ENCODE measurements around the gene KIF11. TPM values are rescaled to one million over a fixed set of nuclear protein-coding genes. Genes with fewer than 3 reads are reported as not detected.

KIF11 gene
- total RNA-seq, 1 donor from 2014 or later, result 19.4 TPM

DNA sequence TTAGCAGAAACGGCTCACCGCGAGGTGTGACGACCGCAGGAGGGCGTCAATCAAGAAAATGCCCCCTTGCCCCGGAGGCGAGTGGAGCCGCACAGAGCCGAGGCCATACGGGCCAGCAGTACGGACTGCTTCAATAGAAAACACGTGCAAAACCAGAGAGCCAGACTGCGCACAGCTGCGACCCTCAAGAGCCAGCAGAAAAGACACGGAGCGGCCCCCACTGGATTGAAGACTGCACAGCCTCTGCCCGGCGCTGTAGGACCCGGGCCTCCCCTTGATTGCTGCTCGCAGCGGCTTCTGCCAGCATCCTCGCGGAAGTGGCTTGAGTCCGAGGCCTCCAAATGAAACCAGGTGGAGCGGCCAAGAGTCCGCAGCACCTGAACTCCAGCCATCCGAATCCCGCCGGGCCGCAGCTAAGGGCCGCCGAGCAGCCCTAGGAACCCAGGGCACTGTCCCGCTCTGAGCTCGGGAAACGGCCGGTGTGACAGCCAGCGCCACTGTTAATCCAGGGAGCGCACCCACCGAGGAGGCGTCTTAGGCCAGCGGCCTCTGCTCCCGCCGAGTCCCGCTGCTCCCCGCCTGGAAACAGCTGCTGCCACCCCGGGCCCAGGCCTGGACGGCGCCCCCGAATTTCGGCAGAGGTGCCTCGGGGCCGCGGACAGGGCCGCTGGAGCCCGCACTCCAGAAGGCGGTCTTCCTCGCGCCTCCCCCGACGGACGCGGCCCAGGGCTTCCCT lies 96.2 kb downstream of the KIF11 start:
- peaks cover 3% of the 10 kb centered on the region for H3K36me3 Mint-ChIP-seq
- peaks cover 17% of the 10 kb centered on the region for H3K4me1 Mint-ChIP-seq
- peaks cover 91% of the 10 kb centered on the region for H3K27me3 Mint-ChIP-seq (ENCODE audit: low read depth)
- no peak overlapping the region for H3K27ac Mint-ChIP-seq
- DNase-seq (ENCODE audit: low spot score in 2 of 2, unreplicated experiment in 2 of 2), result peak in 1 of 2 experiments; percentile 45
- peak overlapping the region; percentile 58 for H3K4me3 Mint-ChIP-seq
- TF ChIP-seq, protein P1, sequence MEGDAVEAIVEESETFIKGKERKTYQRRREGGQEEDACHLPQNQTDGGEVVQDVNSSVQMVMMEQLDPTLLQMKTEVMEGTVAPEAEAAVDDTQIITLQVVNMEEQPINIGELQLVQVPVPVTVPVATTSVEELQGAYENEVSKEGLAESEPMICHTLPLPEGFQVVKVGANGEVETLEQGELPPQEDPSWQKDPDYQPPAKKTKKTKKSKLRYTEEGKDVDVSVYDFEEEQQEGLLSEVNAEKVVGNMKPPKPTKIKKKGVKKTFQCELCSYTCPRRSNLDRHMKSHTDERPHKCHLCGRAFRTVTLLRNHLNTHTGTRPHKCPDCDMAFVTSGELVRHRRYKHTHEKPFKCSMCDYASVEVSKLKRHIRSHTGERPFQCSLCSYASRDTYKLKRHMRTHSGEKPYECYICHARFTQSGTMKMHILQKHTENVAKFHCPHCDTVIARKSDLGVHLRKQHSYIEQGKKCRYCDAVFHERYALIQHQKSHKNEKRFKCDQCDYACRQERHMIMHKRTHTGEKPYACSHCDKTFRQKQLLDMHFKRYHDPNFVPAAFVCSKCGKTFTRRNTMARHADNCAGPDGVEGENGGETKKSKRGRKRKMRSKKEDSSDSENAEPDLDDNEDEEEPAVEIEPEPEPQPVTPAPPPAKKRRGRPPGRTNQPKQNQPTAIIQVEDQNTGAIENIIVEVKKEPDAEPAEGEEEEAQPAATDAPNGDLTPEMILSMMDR (IDR thresholded peaks at IDR 0.05; ENCODE audit: unreplicated experiment), result no peak
- H3K9me3 Mint-ChIP-seq, result peaks cover 25% of the 10 kb centered on the region

GRCh38 chr10:92689663-92690210 lies 96.8 kb downstream of the KIF11 start, which contains the start of gene HHEX:
Gene HHEX, plus strand, starts transcription at chr10:92689955. Its CDS starts 32 bp downstream, at chr10:92689987.
- Mint-ChIP-seq H3K27ac (no peak within 1 kb of the TSS), H3K36me3 (peaks cover 3% of the 10 kb centered on the region), H3K9me3 (peaks cover 19% of the 10 kb centered on the region), H3K4me3 (peak within 1 kb of the TSS; percentile 58), H3K27me3 (ENCODE audit: low read depth) (peaks cover 91% of the 10 kb centered on the region), H3K4me1 (peaks cover 17% of the 10 kb centered on the region)
- TF ChIP-seq, protein P1 (IDR thresholded peaks at IDR 0.05; ENCODE audit: unreplicated experiment), result no peak
- no peak for DNase-seq (ENCODE audit: low spot score in 2 of 2, unreplicated experiment in 2 of 2)

GRCh38 chr10:92690211-92690914 lies 97.4 kb downstream of the KIF11 start:
- no peak for DNase-seq (ENCODE audit: low spot score in 2 of 2, unreplicated experiment in 2 of 2)
- peak overlapping the region; percentile 43 for H3K4me3 Mint-ChIP-seq
- TF ChIP-seq, protein P1 (IDR thresholded peaks at IDR 0.05; ENCODE audit: unreplicated experiment), result no peak
- peaks cover 17% of the 10 kb centered on the region for H3K4me1 Mint-ChIP-seq
- no peak overlapping the region for H3K27ac Mint-ChIP-seq
- peaks cover 92% of the 10 kb centered on the region for H3K27me3 Mint-ChIP-seq (ENCODE audit: low read depth)
- peaks cover 3% of the 10 kb centered on the region for H3K36me3 Mint-ChIP-seq
- H3K9me3 Mint-ChIP-seq, result peaks cover 14% of the 10 kb centered on the region

- no peak overlapping the region for H3K27ac Mint-ChIP-seq
- H3K9me3 Mint-ChIP-seq, result peaks cover 8% of the 10 kb centered on the region
- H3K4me1 Mint-ChIP-seq, result peaks cover 18% of the 10 kb centered on the region
- no peak for DNase-seq (ENCODE audit: low spot score in 2 of 2, unreplicated experiment in 2 of 2)
- TF ChIP-seq, protein P1 (IDR thresholded peaks at IDR 0.05; ENCODE audit: unreplicated experiment), result no peak
- peaks cover 91% of the 10 kb centered on the region for H3K27me3 Mint-ChIP-seq (ENCODE audit: low read depth)
- H3K36me3 Mint-ChIP-seq, result peaks cover 3% of the 10 kb centered on the region
- H3K4me3 Mint-ChIP-seq, result peak overlapping the region; percentile 43
Observed at GRCh38 chr10:92690915-92691590, 98.1 kb downstream of the KIF11 start.

DNA sequence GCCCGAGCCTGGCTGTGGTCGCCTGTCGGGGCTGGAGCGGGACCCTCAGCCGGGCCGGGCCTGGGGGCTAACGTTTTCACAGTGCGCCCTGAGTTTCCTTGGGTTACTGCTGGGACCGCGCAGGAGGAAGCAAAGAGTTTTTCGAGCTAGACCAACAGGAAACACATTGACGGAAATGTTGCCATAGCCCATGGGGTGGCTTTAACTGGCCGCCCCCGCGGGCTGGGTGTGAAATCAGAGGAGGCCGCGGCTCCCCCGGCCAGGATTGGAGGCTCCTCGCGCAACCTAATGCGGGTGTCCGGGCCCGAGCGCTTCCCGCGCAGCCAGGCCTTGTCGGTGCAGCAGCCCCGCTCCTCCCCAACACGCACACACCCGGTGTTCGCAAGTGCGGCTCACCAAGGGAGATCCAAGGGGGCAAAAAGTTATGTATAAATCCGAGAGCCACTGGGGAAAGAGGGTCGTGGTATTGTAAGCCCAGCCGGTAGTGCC lies 98.7 kb downstream of the KIF11 start:
- TF ChIP-seq, protein P1 (IDR thresholded peaks at IDR 0.05; ENCODE audit: unreplicated experiment), result no peak
- peak in 1 of 2 experiments; percentile 44 for DNase-seq (ENCODE audit: low spot score in 2 of 2, unreplicated experiment in 2 of 2)
- peaks cover 4% of the 10 kb centered on the region for H3K9me3 Mint-ChIP-seq
- H3K36me3 Mint-ChIP-seq, result peaks cover 3% of the 10 kb centered on the region
- peaks cover 22% of the 10 kb centered on the region for H3K4me1 Mint-ChIP-seq
- H3K27ac Mint-ChIP-seq, result no peak overlapping the region
- H3K27me3 Mint-ChIP-seq (ENCODE audit: low read depth), result peaks cover 91% of the 10 kb centered on the region
- no peak overlapping the region for H3K4me3 Mint-ChIP-seq
